ENCODE data around the gene OR8B8.
"Not testable (repeated sequence)": the region's sequence is repeated elsewhere in the genome, so short reads cannot be mapped to it uniquely, and the experiment has no call there.

Gene OR8B8
- 0 reads per million in 2 donors for total RNA-seq

- no peak for DNase-seq
Measured at GRCh38 chr11:124445646-124446150, at the start of gene OR8B8. OR8B8 (minus strand) TSS chr11:124445696; CDS start chr11:124441085, 4,611 bp downstream.

- DNase-seq, result no peak
Measured at GRCh38 chr11:124493016-124493655, 47.6 kb upstream of the OR8B8 start.

- DNase-seq, result no peak
Measured at GRCh38 chr11:124483422-124483821, 37.9 kb upstream of the OR8B8 start.

- no peak for DNase-seq
Measured at GRCh38 chr11:124482362-124483147, 37.1 kb upstream of the OR8B8 start.

GRCh38 chr11:124481365-124482323 lies 36.1 kb upstream of the OR8B8 start:
- DNase-seq, result no peak

GRCh38 chr11:124479561-124479960 lies 34.1 kb upstream of the OR8B8 start:
- DNase-seq, result no peak

GRCh38 chr11:124475265-124475664 lies 29.8 kb upstream of the OR8B8 start:
- DNase-seq, result no peak

GRCh38 chr11:124474779-124475178 lies 29.3 kb upstream of the OR8B8 start:
- DNase-seq, result no peak

GRCh38 chr11:124474079-124474478 lies 28.6 kb upstream of the OR8B8 start:
- no peak for DNase-seq

GRCh38 chr11:124473476-124473875 lies 28.0 kb upstream of the OR8B8 start:
- no peak for DNase-seq

GRCh38 chr11:124470561-124471227 lies 25.2 kb upstream of the OR8B8 start:
- DNase-seq, result no peak

- no peak for DNase-seq
Measured at GRCh38 chr11:124467381-124467927, 22.0 kb upstream of the OR8B8 start.

GRCh38 chr11:124465368-124465767 lies 19.9 kb upstream of the OR8B8 start:
- DNase-seq, result no peak

GRCh38 chr11:124463990-124464389 lies 18.5 kb upstream of the OR8B8 start:
- DNase-seq, result no peak

GRCh38 chr11:124463324-124463723 lies 17.8 kb upstream of the OR8B8 start:
- no peak for DNase-seq

- no peak for DNase-seq
Measured at GRCh38 chr11:124460459-124460858, 15.0 kb upstream of the OR8B8 start.

- DNase-seq, result not testable (repeated sequence)
Measured at GRCh38 chr11:124459379-124459778, 13.9 kb upstream of the OR8B8 start.

- DNase-seq, result no peak
Measured at GRCh38 chr11:124454552-124454951, 9.1 kb upstream of the OR8B8 start.

- no peak for DNase-seq
Measured at GRCh38 chr11:124446916-124447315, 1.4 kb upstream of the OR8B8 start.

GRCh38 chr11:124442847-124443246 lies 2.6 kb downstream of the OR8B8 start:
- no peak for DNase-seq

- no peak for DNase-seq
Measured at GRCh38 chr11:124442442-124442841, 3.1 kb downstream of the OR8B8 start.

GRCh38 chr11:124441519-124441918 lies 4.0 kb downstream of the OR8B8 start:
- no peak for DNase-seq

All from activated gamma-delta T cell (primary cell).